Neural cell (in vitro differentiated cells): ENCODE results near the gene IREB2. TPM values are rescaled to one million over a fixed set of nuclear protein-coding genes. Genes with fewer than 3 reads are reported as not detected.
A peak's percentile ranks its signal among the peaks of the same experiment; 100 is the strongest.

ENCODE experiments used
- H2AFZ ChIP-seq: fragments of 200-600, 300-800 bp; sonication (generic), shearing (Covaris generic); 2 replicates; pipeline ENCODE4 v1.6.0; 2014; ENCODE audit warnings: low read depth, mild to moderate bottlenecking, antibody characterized with exemption, low read length, moderate library complexity
- H3F3A ChIP-seq: fragments of 200-600 bp; shearing (Covaris generic); 2 replicates; pipeline ENCODE4 v1.6.1; 2016; ENCODE audit warnings: mild to moderate bottlenecking, moderate library complexity, mixed read lengths, antibody characterized with exemption, low read length; ENCODE audit not compliant: insufficient read depth, poor library complexity, severe bottlenecking
- H3K27ac ChIP-seq: fragments of 200-600, 300-800 bp; sonication (generic), shearing (Covaris generic); 2 replicates; pipeline ENCODE4 v1.5.1; 2014; ENCODE audit warnings: mild to moderate bottlenecking, low read length, moderate library complexity
- H3K27me3 ChIP-seq: fragments of 300-800, 200-600 bp; sonication (generic), shearing (Covaris generic); 2 replicates; pipeline ENCODE4 v1.6.0; 2014; ENCODE audit warnings: mild to moderate bottlenecking, low read depth, low read length, moderate library complexity; ENCODE audit not compliant: insufficient read depth
- H3K36me3 ChIP-seq: fragments of 300-800, 200-600 bp; sonication (generic), shearing (Covaris generic); 2 replicates; pipeline ENCODE4 v1.5.1; 2014; ENCODE audit warnings: mild to moderate bottlenecking, antibody characterized with exemption, low read length, moderate library complexity; ENCODE audit not compliant: insufficient read depth
- H3K4me2 ChIP-seq: fragments of 300-800, 200-600 bp; sonication (generic), shearing (Covaris generic); 2 replicates; pipeline ENCODE4 v1.6.0; 2014; ENCODE audit warnings: mild to moderate bottlenecking, low read length
- H3K4me3 ChIP-seq: fragments of 300-800, 200-600 bp; sonication (generic), shearing (Covaris generic); 2 replicates; pipeline ENCODE4 v1.5.1; 2014; ENCODE audit warnings: mild to moderate bottlenecking, low read length, moderate library complexity
- H3K79me2 ChIP-seq: fragments of 200-600 bp; shearing (Covaris generic); replicated peaks from 2 replicates; pipeline ENCODE4 v1.6.0; 2014; ENCODE audit warnings: mild to moderate bottlenecking, low read length, moderate library complexity; ENCODE audit not compliant: insufficient read depth
- H3K9ac ChIP-seq: fragments of 300-800, 200-600 bp; sonication (generic), shearing (Covaris generic); 2 replicates; pipeline ENCODE4 v1.6.1; 2016; ENCODE audit warnings: mild to moderate bottlenecking, low read length, mixed read lengths
- H3K9me2 ChIP-seq: fragments of 200-600 bp; shearing (Covaris generic); 2 replicates; pipeline ENCODE4 v1.6.1; 2016; ENCODE audit warnings: mild to moderate bottlenecking, low read length, mixed read lengths; ENCODE audit not compliant: insufficient read depth
- H3K9me3 ChIP-seq: fragments of 200-600, 300-800 bp; sonication (generic), shearing (Covaris generic); 2 replicates; pipeline ENCODE4 v1.6.1; 2016; ENCODE audit warnings: mild to moderate bottlenecking, mixed run types, low read length, moderate library complexity, mixed read lengths
- H4K20me1 ChIP-seq: fragments of 200-600 bp; shearing (Covaris generic); 2 replicates; pipeline ENCODE4 v1.6.1; 2016; ENCODE audit warnings: mild to moderate bottlenecking, mixed run types; ENCODE audit not compliant: insufficient read depth
- EP300 ChIP-seq: fragments of 450-650 bp; conservative IDR thresholded peaks from 2 replicates; pipeline ENCODE4 v1.6.1; 2014; ENCODE audit warnings: antibody characterized with exemption, mild to moderate bottlenecking, moderate library complexity; ENCODE audit not compliant: poor library complexity, severe bottlenecking
- EZH2 ChIP-seq: fragments of 200-600, 300-800 bp; shearing (Covaris generic), sonication (generic); IDR thresholded peaks from 2 replicates; pipeline ENCODE4 v1.6.1; 2014; ENCODE audit warnings: antibody characterized with exemption, low read length, borderline replicate concordance, mild to moderate bottlenecking; ENCODE audit not compliant: insufficient read depth, poor library complexity, severe bottlenecking
- MXI1 ChIP-seq: fragments of 450-650 bp; conservative IDR thresholded peaks from 2 replicates; pipeline ENCODE4 v1.6.1; 2014; ENCODE audit warnings: antibody characterized with exemption, mild to moderate bottlenecking; ENCODE audit not compliant: poor library complexity, severe bottlenecking
- POLR2AphosphoS5 ChIP-seq: IDR thresholded peaks from 2 replicates; pipeline ENCODE4 v1.6.1; 2012
- RAD21 ChIP-seq: fragments of 450-650 bp; conservative IDR thresholded peaks from 2 replicates; pipeline ENCODE4 v1.6.1; 2014; ENCODE audit warnings: antibody characterized with exemption, mild to moderate bottlenecking, moderate library complexity
- SMC3 ChIP-seq: fragments of 450-650 bp; conservative IDR thresholded peaks from 2 replicates; pipeline ENCODE4 v1.6.1; 2014; ENCODE audit warnings: antibody characterized with exemption, mild to moderate bottlenecking, moderate library complexity; ENCODE audit not compliant: poor library complexity
- TAF1 ChIP-seq: IDR thresholded peaks from 2 replicates; pipeline ENCODE4 v1.6.1; 2012; ENCODE audit warnings: low read depth
- polyA plus RNA-seq: library from polyadenylated mRNA; depleted of rRNA; stranded (reverse); fragments of >200 nt; gene quantifications from 2 replicates; pipeline ENCODE4 v1.2.3, GENCODE V29; 2014
- TF ChIP-seq, protein P1 (sequence below): IDR thresholded peaks from 2 replicates; pipeline ENCODE4 v1.6.1; 2012; ENCODE audit warnings: borderline replicate concordance
- TF ChIP-seq, protein P2 (sequence below): fragments of 450-650 bp; IDR thresholded peaks from 2 replicates; pipeline ENCODE4 v1.5.1; 2014; ENCODE audit warnings: antibody characterized with exemption, mild to moderate bottlenecking, moderate library complexity; ENCODE audit not compliant: poor library complexity, severe bottlenecking

Gene IREB2
- polyA plus RNA-seq, 1 donor from 2014 or later, result 45.5 TPM

DNA sequence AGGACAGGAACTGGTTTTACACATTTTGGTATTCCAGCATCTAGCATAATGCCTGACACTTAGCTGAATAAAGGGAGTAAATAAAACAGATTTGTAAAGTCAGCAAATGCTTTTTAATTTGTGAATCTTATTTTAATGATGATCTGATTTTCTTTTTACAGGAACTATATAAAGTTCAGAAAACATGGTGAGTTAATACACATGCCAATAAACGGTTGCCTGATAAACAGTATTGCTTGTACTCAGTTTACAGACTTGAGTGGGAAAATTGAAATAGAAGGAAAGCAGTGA, 103.7 kb downstream of the IREB2 start:
- TF ChIP-seq, protein P1, sequence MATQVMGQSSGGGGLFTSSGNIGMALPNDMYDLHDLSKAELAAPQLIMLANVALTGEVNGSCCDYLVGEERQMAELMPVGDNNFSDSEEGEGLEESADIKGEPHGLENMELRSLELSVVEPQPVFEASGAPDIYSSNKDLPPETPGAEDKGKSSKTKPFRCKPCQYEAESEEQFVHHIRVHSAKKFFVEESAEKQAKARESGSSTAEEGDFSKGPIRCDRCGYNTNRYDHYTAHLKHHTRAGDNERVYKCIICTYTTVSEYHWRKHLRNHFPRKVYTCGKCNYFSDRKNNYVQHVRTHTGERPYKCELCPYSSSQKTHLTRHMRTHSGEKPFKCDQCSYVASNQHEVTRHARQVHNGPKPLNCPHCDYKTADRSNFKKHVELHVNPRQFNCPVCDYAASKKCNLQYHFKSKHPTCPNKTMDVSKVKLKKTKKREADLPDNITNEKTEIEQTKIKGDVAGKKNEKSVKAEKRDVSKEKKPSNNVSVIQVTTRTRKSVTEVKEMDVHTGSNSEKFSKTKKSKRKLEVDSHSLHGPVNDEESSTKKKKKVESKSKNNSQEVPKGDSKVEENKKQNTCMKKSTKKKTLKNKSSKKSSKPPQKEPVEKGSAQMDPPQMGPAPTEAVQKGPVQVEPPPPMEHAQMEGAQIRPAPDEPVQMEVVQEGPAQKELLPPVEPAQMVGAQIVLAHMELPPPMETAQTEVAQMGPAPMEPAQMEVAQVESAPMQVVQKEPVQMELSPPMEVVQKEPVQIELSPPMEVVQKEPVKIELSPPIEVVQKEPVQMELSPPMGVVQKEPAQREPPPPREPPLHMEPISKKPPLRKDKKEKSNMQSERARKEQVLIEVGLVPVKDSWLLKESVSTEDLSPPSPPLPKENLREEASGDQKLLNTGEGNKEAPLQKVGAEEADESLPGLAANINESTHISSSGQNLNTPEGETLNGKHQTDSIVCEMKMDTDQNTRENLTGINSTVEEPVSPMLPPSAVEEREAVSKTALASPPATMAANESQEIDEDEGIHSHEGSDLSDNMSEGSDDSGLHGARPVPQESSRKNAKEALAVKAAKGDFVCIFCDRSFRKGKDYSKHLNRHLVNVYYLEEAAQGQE, result no peak
- TF ChIP-seq SMC3 (no peak), RAD21 (no peak), MXI1 (no peak), TAF1 (no peak), EZH2 (no peak), EP300 (no peak), POLR2AphosphoS5 (no peak)
- TF ChIP-seq, protein P2, sequence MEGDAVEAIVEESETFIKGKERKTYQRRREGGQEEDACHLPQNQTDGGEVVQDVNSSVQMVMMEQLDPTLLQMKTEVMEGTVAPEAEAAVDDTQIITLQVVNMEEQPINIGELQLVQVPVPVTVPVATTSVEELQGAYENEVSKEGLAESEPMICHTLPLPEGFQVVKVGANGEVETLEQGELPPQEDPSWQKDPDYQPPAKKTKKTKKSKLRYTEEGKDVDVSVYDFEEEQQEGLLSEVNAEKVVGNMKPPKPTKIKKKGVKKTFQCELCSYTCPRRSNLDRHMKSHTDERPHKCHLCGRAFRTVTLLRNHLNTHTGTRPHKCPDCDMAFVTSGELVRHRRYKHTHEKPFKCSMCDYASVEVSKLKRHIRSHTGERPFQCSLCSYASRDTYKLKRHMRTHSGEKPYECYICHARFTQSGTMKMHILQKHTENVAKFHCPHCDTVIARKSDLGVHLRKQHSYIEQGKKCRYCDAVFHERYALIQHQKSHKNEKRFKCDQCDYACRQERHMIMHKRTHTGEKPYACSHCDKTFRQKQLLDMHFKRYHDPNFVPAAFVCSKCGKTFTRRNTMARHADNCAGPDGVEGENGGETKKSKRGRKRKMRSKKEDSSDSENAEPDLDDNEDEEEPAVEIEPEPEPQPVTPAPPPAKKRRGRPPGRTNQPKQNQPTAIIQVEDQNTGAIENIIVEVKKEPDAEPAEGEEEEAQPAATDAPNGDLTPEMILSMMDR, result no peak
- no peak overlapping the region for H3K27ac ChIP-seq
- H3K79me2 ChIP-seq, result peaks cover 23% of the 10 kb centered on the region
- H3K4me3 ChIP-seq, result peak overlapping the region; percentile 94
- peak overlapping the region; percentile 71 for H3K4me2 ChIP-seq
- H3K27me3 ChIP-seq, result no peaks in the 10 kb centered on the region
- H2AFZ ChIP-seq, result no peak overlapping the region
- H4K20me1 ChIP-seq, result no peaks in the 10 kb centered on the region
- peak overlapping the region; percentile 93 for H3K9ac ChIP-seq
- H3K9me2 ChIP-seq, result no peaks in the 10 kb centered on the region
- no peaks in the 10 kb centered on the region for H3F3A ChIP-seq
- H3K9me3 ChIP-seq, result no peaks in the 10 kb centered on the region
- H3K36me3 ChIP-seq, result peaks cover 9% of the 10 kb centered on the region

DNA sequence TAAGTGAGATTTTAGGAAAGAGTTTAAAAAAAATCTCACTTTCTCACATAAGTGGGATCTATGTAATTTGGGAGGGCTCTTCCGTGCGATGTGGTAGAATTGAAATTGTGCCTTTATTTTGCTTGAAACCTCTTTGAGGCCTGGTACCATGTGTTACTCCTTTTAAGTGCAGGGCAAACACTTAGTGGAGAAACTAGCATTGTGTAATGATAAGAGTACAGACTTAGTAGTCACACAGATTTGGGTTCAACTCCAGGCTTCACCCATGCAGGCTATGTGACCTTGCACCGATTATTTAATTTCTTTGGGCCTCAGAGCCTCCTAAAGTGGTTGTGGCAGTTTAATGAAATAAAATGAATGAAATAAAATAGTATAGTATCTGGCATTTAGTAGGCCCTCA, 104.6 kb downstream of the IREB2 start:
- peaks cover 23% of the 10 kb centered on the region for H3K79me2 ChIP-seq
- H3F3A ChIP-seq, result no peaks in the 10 kb centered on the region
- TF ChIP-seq, protein P1, result no peak
- TF ChIP-seq SMC3, result no peak
- TF ChIP-seq TAF1, result no peak
- TF ChIP-seq, protein P2, result no peak
- TF ChIP-seq POLR2AphosphoS5, result no peak
- TF ChIP-seq RAD21, result no peak
- TF ChIP-seq MXI1, result no peak
- no peak for TF ChIP-seq EZH2
- no peak for TF ChIP-seq EP300
- H3K4me2 ChIP-seq, result peak overlapping the region; percentile 71
- H3K27ac ChIP-seq, result no peak overlapping the region
- no peak overlapping the region for H2AFZ ChIP-seq
- H3K9me2 ChIP-seq, result no peaks in the 10 kb centered on the region
- H3K36me3 ChIP-seq, result peaks cover 9% of the 10 kb centered on the region
- H3K9me3 ChIP-seq, result no peaks in the 10 kb centered on the region
- no peaks in the 10 kb centered on the region for H3K27me3 ChIP-seq
- H3K9ac ChIP-seq, result no peak overlapping the region
- peak overlapping the region; percentile 94 for H3K4me3 ChIP-seq
- no peaks in the 10 kb centered on the region for H4K20me1 ChIP-seq
